Activated CD4-positive, alpha-beta T cell treated with anti-CD3 and anti-CD28 coated beads, Interleukin-2, amount 50 U/mL, for 16 hours (primary cell): Measurements from ENCODE around the gene PYY.
"Not testable (repeated sequence)": the region's sequence is repeated elsewhere in the genome, so short reads cannot be mapped to it uniquely, and the experiment has no call there.

ENCODE experiments used
- DNase-seq: peaks from one replicate; pipeline ENCODE4 v3.0.0-alpha.2; 2020

Gene PYY

GRCh38 chr17:43976963-43977837 is 23.5 kb upstream of the PYY start:
- DNase-seq: no peak

GRCh38 chr17:43975898-43976297 is 22.2 kb upstream of the PYY start:
- no peak for DNase-seq

GRCh38 chr17:43974382-43975266 is 20.9 kb upstream of the PYY start:
- DNase-seq: no peak

- DNase-seq: not testable (repeated sequence)
Observed at GRCh38 chr17:43972444-43973212, 18.9 kb upstream of the PYY start.

GRCh38 chr17:43971436-43971835 is 17.7 kb upstream of the PYY start:
- not testable (repeated sequence) for DNase-seq

- no peak for DNase-seq
Observed at GRCh38 chr17:43970366-43970765, 16.6 kb upstream of the PYY start.

- DNase-seq: no peak
Observed at GRCh38 chr17:43967251-43967875, 13.6 kb upstream of the PYY start.

- no peak for DNase-seq
Observed at GRCh38 chr17:43966276-43966675, 12.5 kb upstream of the PYY start.

- DNase-seq: no peak
Observed at GRCh38 chr17:43962479-43962878, 8.7 kb upstream of the PYY start.

- DNase-seq: no peak
Observed at GRCh38 chr17:43961954-43962353, 8.2 kb upstream of the PYY start.

GRCh38 chr17:43961292-43961691 is 7.6 kb upstream of the PYY start:
- DNase-seq: not testable (repeated sequence)

GRCh38 chr17:43958748-43959352 is 5.1 kb upstream of the PYY start:
- DNase-seq: peak; percentile 24

- DNase-seq: no peak
Observed at GRCh38 chr17:43956222-43956621, 2.5 kb upstream of the PYY start.

GRCh38 chr17:43952724-43953666 is 745 bp downstream of the PYY start:
- no peak for DNase-seq

GRCh38 chr17:43952351-43952723 is 1.4 kb downstream of the PYY start:
- DNase-seq: no peak

GRCh38 chr17:43951750-43952149 is 2.0 kb downstream of the PYY start:
- no peak for DNase-seq

- no peak for DNase-seq
Observed at GRCh38 chr17:43950554-43950953, 3.2 kb downstream of the PYY start.

- no peak for DNase-seq
Observed at GRCh38 chr17:43949781-43950180, 4.0 kb downstream of the PYY start.

- DNase-seq: no peak
Observed at GRCh38 chr17:43946781-43947180, 7.0 kb downstream of the PYY start.

GRCh38 chr17:43945074-43945829 is 8.5 kb downstream of the PYY start:
- no peak for DNase-seq
